ENCODE measurements around the gene ZDHHC21. TPM values are rescaled to one million over a fixed set of nuclear protein-coding genes. Genes with fewer than 3 reads are reported as not detected.

ZDHHC21 gene
- total and polyA plus RNA-seq, 2 donors (not counting 3 experiments of a cell fraction or from before 2014, with no cell fraction given): 7.2 to 25.9 TPM

GRCh38 chr9:14662060-14662453 lies 31.2 kb downstream of the ZDHHC21 start:
- no TSS peak for BruUV-seq (replicated peaks)
- Histone ChIP-seq H3K9me1 (replicated peaks; ENCODE audit: control insufficient read depth, extremely low read depth, insufficient read depth, low read length) (no peaks in the 10 kb centered on the region), H3K27ac (ENCODE audit: insufficient read depth, low read depth, low read length) (no peak overlapping the region), H3K4me2 (ENCODE audit: insufficient read depth, low read length) (no peak overlapping the region), H3K9ac (replicated peaks; ENCODE audit: extremely low read depth, insufficient read depth, low read length) (no peak overlapping the region), H3K9me3 (replicated peaks; ENCODE audit: control insufficient read depth, insufficient read depth, low read length) (no peaks in the 10 kb centered on the region), H3K36me3 (ENCODE audit: control insufficient read depth in 2 of 2, extremely low read depth in 1 of 2, insufficient read depth in 2 of 2, low read length in 2 of 2) (peaks cover 0 to 3% of the 10 kb centered on the region in 2 experiments), H3K79me2 (ENCODE audit: control insufficient read depth, insufficient read depth, low read length) (peaks cover 6% of the 10 kb centered on the region), H3K4me1 (ENCODE audit: control insufficient read depth, extremely low read depth, insufficient read depth, low read length) (peaks cover 6% of the 10 kb centered on the region), H3K27me3 (ENCODE audit: control insufficient read depth in 2 of 2, insufficient read depth in 2 of 2, low read length in 2 of 2) (no peaks in the 10 kb centered on the region), H3K4me3 (replicated peaks in 1 of 3; ENCODE audit: insufficient read depth in 1 of 3, low read depth in 1 of 3, low read length in 3 of 3) (no peak overlapping the region), H2AFZ (ENCODE audit: low read depth, low read length) (no peak overlapping the region), H4K20me1 (replicated peaks; ENCODE audit: control insufficient read depth, extremely low read depth, insufficient read depth, low read length) (no peaks in the 10 kb centered on the region)
- no peak for DNase-seq (ENCODE audit: low read depth, low spot score)
- ChIA-PET POLR2A (no interaction called here), CTCF (interaction anchor here (0.7 to 3.3 kb wide), 37 partner anchors 8 to 1571 kb away, joined by 3 to 62 read pairs (median 6); partner anchors contain the start of gene ZDHHC21)
- TF ChIP-seq JUN (IDR thresholded peaks at IDR 0.05; ENCODE audit: borderline replicate concordance, insufficient read depth, insufficient read length, low read depth) (no peak), MYC (IDR thresholded peaks at IDR 0.05; ENCODE audit: low read depth, low read length) (no peak), CTCF (IDR thresholded peaks at IDR 0.05; ENCODE audit: extremely low read depth in 1 of 2, insufficient read depth in 1 of 2, low read depth in 1 of 2, low read length in 2 of 2) (no peak), MAX (IDR thresholded peaks at IDR 0.05; ENCODE audit: insufficient read depth, insufficient read length) (no peak), GATA2 (IDR thresholded peaks at IDR 0.05; ENCODE audit: insufficient read depth, insufficient read length, low read depth, low read length) (no peak), EZH2 (IDR thresholded peaks at IDR 0.05; ENCODE audit: borderline replicate concordance, low read depth, low read length, severe bottlenecking) (no peak), POLR2A (IDR thresholded peaks at IDR 0.05; ENCODE audit: low read depth, low read length) (no peak), POLR2AphosphoS5 (IDR thresholded peaks at IDR 0.05; ENCODE audit: insufficient read depth, low read depth, low read length) (no peak), FOS (IDR thresholded peaks at IDR 0.05; ENCODE audit: borderline replicate concordance, insufficient read depth, low read length) (no peak)
- intact Hi-C loops (cut with micrococcal nuclease): loop anchor here (2.0 kb wide), 1 partner anchor 107 kb away; no protein-coding TSS in a partner anchor
- dilution Hi-C loops (cut with MboI; ENCODE audit: extremely low pct_ligation_motif_present, low sequenced_read_pairs): no loop called here
- no peak for FAIRE-seq
